ENCODE results near the gene C4BPB. TPM values are rescaled to one million over a fixed set of nuclear protein-coding genes. Genes with fewer than 3 reads are reported as not detected.

Gene C4BPB
- total and polyA plus RNA-seq, 2 of the 4 experiments (the other 2 are of a cell fraction): not detected

DNA sequence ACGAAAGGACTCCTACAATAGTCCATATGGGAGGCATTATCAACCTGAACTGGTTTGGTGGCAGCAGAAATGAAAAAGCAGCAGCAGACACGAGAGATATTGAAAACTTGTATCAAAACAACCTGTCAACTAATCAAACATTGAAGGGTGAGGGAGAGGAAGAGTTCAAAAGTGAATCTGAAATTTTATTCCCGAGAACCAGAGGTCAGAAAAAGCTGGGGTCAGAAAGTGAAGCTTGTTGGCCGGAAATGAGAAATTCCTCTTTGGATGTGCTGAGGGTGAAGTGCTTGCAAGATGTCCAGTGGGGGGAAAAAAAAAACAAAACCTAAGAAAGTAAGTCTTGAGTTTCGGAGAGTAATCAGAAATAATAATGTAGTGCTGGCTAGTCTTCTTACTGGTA is 13.5 kb downstream of the C4BPB start:
- CTCF ChIA-PET: no interaction called here
- in situ Hi-C loops (cut with MboI; ENCODE audit: low sequenced_read_pairs): no loop called here
- Histone ChIP-seq H3K14ac (replicated peaks; ENCODE audit: low read depth, low read length) (no peak overlapping the region), H3K9me3 (ENCODE audit: control insufficient read depth, insufficient read depth, low read length) (no peaks in the 10 kb centered on the region), H3K56ac (ENCODE audit: extremely low read depth, insufficient read depth, low read length) (no peak overlapping the region), H2BK20ac (ENCODE audit: low read depth, low read length) (no peak overlapping the region), H4K8ac (ENCODE audit: low read depth in 2 of 2, low read length in 2 of 2) (no peak overlapping the region), H3K4ac (ENCODE audit: low read depth, low read length) (no peak overlapping the region), H4K91ac (ENCODE audit: insufficient read depth, low read depth, low read length) (no peak overlapping the region), H2BK15ac (ENCODE audit: low read depth, low read length) (no peak overlapping the region), H4K5ac (ENCODE audit: low read depth, low read length) (no peak overlapping the region), H2AFZ (replicated peaks; ENCODE audit: low read length, poor library complexity) (no peak overlapping the region), H3K9ac (ENCODE audit: low read depth, low read length) (no peak overlapping the region), H3K4me2 (ENCODE audit: low read depth, low read length) (no peak overlapping the region), H3K23ac (ENCODE audit: low read depth, low read length) (no peak overlapping the region), H3K27me3 (ENCODE audit: control insufficient read depth, insufficient read depth, low read length) (0 out of 2 replicates have a peak, but pooled peaks cover 1% of the 10 kb centered on the region), H3K4me1 (ENCODE audit: control insufficient read depth, insufficient read depth, low read length) (no peaks in the 10 kb centered on the region), H4K20me1 (ENCODE audit: insufficient read depth, low read length) (no peaks in the 10 kb centered on the region), H3K79me1 (ENCODE audit: low read depth in 1 of 2, low read length in 2 of 2) (no peaks in the 10 kb centered on the region), H3K36me3 (ENCODE audit: control insufficient read depth, insufficient read depth, low read length) (no peaks in the 10 kb centered on the region), H2AK5ac (ENCODE audit: low read depth, low read length) (no peak overlapping the region), H2BK120ac (ENCODE audit: low read depth, low read length) (no peak overlapping the region), H2BK5ac (ENCODE audit: low read depth, low read length, poor library complexity, severe bottlenecking) (no peak overlapping the region), H2AK9ac (replicated peaks; ENCODE audit: low read depth, low read length, poor library complexity) (no peak overlapping the region), H3K27ac (ENCODE audit: insufficient read depth, low read length) (no peak overlapping the region), H3K18ac (ENCODE audit: low read depth, low read length) (no peak overlapping the region), H3K9me1 (ENCODE audit: insufficient read depth, low read length) (no peaks in the 10 kb centered on the region), H3K4me3 (ENCODE audit: insufficient read depth, low read depth, low read length) (no peak overlapping the region)
- intact Hi-C loops (cut with micrococcal nuclease): no loop called here
- dilution Hi-C loops (cut with HindIII; ENCODE audit: low sequenced_read_pairs, unreplicated experiment): no loop called here
- BruUV-seq (replicated peaks): no TSS peak
- DNase-seq (no peak), ATAC-seq (ENCODE audit: low read depth) (no peak)
- TF ChIP-seq, protein P1, sequence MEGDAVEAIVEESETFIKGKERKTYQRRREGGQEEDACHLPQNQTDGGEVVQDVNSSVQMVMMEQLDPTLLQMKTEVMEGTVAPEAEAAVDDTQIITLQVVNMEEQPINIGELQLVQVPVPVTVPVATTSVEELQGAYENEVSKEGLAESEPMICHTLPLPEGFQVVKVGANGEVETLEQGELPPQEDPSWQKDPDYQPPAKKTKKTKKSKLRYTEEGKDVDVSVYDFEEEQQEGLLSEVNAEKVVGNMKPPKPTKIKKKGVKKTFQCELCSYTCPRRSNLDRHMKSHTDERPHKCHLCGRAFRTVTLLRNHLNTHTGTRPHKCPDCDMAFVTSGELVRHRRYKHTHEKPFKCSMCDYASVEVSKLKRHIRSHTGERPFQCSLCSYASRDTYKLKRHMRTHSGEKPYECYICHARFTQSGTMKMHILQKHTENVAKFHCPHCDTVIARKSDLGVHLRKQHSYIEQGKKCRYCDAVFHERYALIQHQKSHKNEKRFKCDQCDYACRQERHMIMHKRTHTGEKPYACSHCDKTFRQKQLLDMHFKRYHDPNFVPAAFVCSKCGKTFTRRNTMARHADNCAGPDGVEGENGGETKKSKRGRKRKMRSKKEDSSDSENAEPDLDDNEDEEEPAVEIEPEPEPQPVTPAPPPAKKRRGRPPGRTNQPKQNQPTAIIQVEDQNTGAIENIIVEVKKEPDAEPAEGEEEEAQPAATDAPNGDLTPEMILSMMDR (conservative IDR thresholded peaks at IDR 0.05; ENCODE audit: low read depth, low read length): no peak
- TF ChIP-seq ELK1 (IDR thresholded peaks at IDR 0.05; ENCODE audit: borderline replicate concordance, low read depth, low read length): no peak
- POLR2A ChIA-PET (ENCODE audit: unreplicated experiment): no interaction called here
- 0% methylated on average over 1 of the region's 5 CpGs; no CpG with 5 or more reads in 1 of the 2 experiments for WGBS, 2 experiments (ENCODE audit: extremely low coverage in 2 of 2, insufficient read length in 1 of 2)
